ENCODE data around the gene HBG1. TPM values are rescaled to one million over a fixed set of nuclear protein-coding genes. Genes with fewer than 3 reads are reported as not detected.

HBG1 gene
- total RNA-seq, 1 donor from 2014 or later = not detected

GRCh38 chr11:5282628-5283027 lies 33.0 kb upstream of the HBG1 start:
- H3K36me3 Mint-ChIP-seq (ENCODE audit: low read depth) = no peaks in the 10 kb centered on the region
- DNase-seq (no peak), ATAC-seq (ENCODE audit: low read depth) (no peak)
- H3K4me1 Mint-ChIP-seq = no peaks in the 10 kb centered on the region
- CTCF ChIA-PET = interaction anchor here (0.6 kb wide), 1 partner anchor 527 kb away, joined by 4 read pairs; no protein-coding TSS in a partner anchor
- H3K4me3 Mint-ChIP-seq = no peak overlapping the region
- POLR2A ChIA-PET = no interaction called here
- H3K9me3 Mint-ChIP-seq = no peaks in the 10 kb centered on the region
- no peak overlapping the region for H3K27ac Mint-ChIP-seq
- intact Hi-C loops (cut with micrococcal nuclease) = no loop called here
- no peaks in the 10 kb centered on the region for H3K27me3 Mint-ChIP-seq
- no peak for TF ChIP-seq CTCF (IDR thresholded peaks at IDR 0.05)

GRCh38 chr11:5281596-5281995 lies 31.9 kb upstream of the HBG1 start:
- Mint-ChIP-seq H3K9me3 (no peaks in the 10 kb centered on the region), H3K27ac (no peak overlapping the region), H3K27me3 (no peaks in the 10 kb centered on the region), H3K4me1 (no peaks in the 10 kb centered on the region), H3K4me3 (no peak overlapping the region), H3K36me3 (ENCODE audit: low read depth) (no peaks in the 10 kb centered on the region)
- intact Hi-C loops (cut with micrococcal nuclease) = no loop called here
- no peak for TF ChIP-seq CTCF (IDR thresholded peaks at IDR 0.05)
- no peak for ATAC-seq (ENCODE audit: low read depth)
- CTCF ChIA-PET = no interaction called here
- no peak for DNase-seq
- POLR2A ChIA-PET = no interaction called here

GRCh38 chr11:5280582-5281102 lies 31.0 kb upstream of the HBG1 start:
- Mint-ChIP-seq H3K27me3 (no peaks in the 10 kb centered on the region), H3K36me3 (ENCODE audit: low read depth) (no peaks in the 10 kb centered on the region), H3K4me1 (no peaks in the 10 kb centered on the region), H3K27ac (no peak overlapping the region), H3K9me3 (no peaks in the 10 kb centered on the region), H3K4me3 (no peak overlapping the region)
- DNase-seq (no peak), ATAC-seq (ENCODE audit: low read depth) (no peak)
- intact Hi-C loops (cut with micrococcal nuclease) = no loop called here
- no peak for TF ChIP-seq CTCF (IDR thresholded peaks at IDR 0.05)
- POLR2A ChIA-PET = no interaction called here
- CTCF ChIA-PET = no interaction called here

GRCh38 chr11:5279471-5280090 lies 29.9 kb upstream of the HBG1 start:
- Mint-ChIP-seq H3K9me3 (no peaks in the 10 kb centered on the region), H3K27ac (no peak overlapping the region), H3K4me1 (no peaks in the 10 kb centered on the region), H3K36me3 (ENCODE audit: low read depth) (no peaks in the 10 kb centered on the region), H3K27me3 (no peaks in the 10 kb centered on the region), H3K4me3 (no peak overlapping the region)
- ChIA-PET POLR2A (no interaction called here), CTCF (no interaction called here)
- intact Hi-C loops (cut with micrococcal nuclease) = no loop called here
- no peak for TF ChIP-seq CTCF (IDR thresholded peaks at IDR 0.05)
- DNase-seq (no peak), ATAC-seq (ENCODE audit: low read depth) (no peak)

- H3K27ac Mint-ChIP-seq = no peak overlapping the region
- intact Hi-C loops (cut with micrococcal nuclease) = no loop called here
- H3K4me1 Mint-ChIP-seq = no peaks in the 10 kb centered on the region
- DNase-seq (no peak), ATAC-seq (ENCODE audit: low read depth) (no peak)
- CTCF ChIA-PET = no interaction called here
- no peak overlapping the region for H3K4me3 Mint-ChIP-seq
- no peaks in the 10 kb centered on the region for H3K27me3 Mint-ChIP-seq
- no peaks in the 10 kb centered on the region for H3K36me3 Mint-ChIP-seq (ENCODE audit: low read depth)
- TF ChIP-seq CTCF (IDR thresholded peaks at IDR 0.05) = no peak
- H3K9me3 Mint-ChIP-seq = no peaks in the 10 kb centered on the region
- POLR2A ChIA-PET = no interaction called here
These were observed 28.2 kb upstream of the HBG1 start for GRCh38 chr11:5277807-5278382.
